Gastrocnemius medialis (tissue), 4 donors: ENCODE results near the gene SOCS7.

ENCODE experiments used
- POLR2A ChIP-seq, 2 donors: fragments of 450-650 bp; IDR thresholded peaks; one replicate each; pipeline ENCODE4 v1.6.1; 2017; ENCODE audit warnings: antibody characterized with exemption in 2 of 2, mild to moderate bottlenecking in 2 of 2, moderate library complexity in 2 of 2
- TF ChIP-seq, protein P1 (sequence below), 5 experiments: fragments of 450-650 bp in 3 of 5; fragments of 200-600 bp in 2 of 5; sonication (generic) in 2 of 5; IDR thresholded peaks in 4 of 5; conservative IDR thresholded peaks in 1 of 5; 1 replicate in 4 of 5; 2 replicates in 1 of 5; pipeline ENCODE4 v1.5.1; 2016 to 2019; ENCODE audit warnings: antibody characterized with exemption in 5 of 5, mild to moderate bottlenecking in 3 of 5, moderate library complexity in 3 of 5

DNA sequence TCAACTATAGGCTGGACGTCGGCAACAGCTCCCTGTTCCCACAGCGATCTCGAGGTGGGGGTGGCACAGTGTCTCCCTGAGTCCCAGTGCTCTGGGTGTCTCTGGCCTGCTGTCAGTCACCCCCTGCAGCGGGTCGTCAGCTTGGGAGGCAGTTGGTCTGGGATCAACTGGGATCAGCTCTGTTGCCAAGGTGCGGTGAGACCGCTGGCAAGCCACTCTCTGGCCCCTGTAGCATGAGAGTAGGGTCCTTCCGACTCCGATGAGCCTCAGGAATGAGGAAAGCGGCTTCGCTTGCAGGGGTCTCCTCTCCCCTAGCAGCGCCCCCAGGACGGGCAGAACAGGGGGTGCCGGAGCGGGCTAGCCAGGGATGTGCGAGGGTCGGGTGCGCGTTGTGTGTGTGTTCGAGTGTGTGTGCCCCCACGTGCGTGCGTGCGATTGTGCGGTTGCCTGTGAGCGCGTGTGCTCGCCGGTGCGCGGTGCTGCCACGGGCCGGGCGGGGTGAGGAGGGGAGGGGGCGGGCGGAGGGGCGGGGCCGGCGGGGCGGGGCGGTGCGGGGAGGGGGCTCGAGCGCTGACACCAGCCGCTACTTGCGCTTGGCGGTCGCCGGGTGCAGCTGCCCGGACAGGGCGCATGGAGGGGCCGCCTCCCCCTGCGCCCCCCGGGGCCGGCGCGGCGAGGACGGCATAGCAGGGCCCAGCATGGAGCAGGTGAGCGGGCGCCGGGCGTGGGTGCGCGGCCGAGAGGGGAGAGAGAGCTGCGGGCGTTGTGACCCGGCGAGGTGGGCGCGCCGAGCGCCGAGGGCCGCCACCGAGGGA lies 67.3 kb downstream of the SOCS7 start:
- TF ChIP-seq, protein P1, sequence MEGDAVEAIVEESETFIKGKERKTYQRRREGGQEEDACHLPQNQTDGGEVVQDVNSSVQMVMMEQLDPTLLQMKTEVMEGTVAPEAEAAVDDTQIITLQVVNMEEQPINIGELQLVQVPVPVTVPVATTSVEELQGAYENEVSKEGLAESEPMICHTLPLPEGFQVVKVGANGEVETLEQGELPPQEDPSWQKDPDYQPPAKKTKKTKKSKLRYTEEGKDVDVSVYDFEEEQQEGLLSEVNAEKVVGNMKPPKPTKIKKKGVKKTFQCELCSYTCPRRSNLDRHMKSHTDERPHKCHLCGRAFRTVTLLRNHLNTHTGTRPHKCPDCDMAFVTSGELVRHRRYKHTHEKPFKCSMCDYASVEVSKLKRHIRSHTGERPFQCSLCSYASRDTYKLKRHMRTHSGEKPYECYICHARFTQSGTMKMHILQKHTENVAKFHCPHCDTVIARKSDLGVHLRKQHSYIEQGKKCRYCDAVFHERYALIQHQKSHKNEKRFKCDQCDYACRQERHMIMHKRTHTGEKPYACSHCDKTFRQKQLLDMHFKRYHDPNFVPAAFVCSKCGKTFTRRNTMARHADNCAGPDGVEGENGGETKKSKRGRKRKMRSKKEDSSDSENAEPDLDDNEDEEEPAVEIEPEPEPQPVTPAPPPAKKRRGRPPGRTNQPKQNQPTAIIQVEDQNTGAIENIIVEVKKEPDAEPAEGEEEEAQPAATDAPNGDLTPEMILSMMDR (IDR thresholded peaks at IDR 0.05 in 4 of 5, conservative IDR thresholded peaks at IDR 0.05 in 1 of 5): no peak
- no peak for TF ChIP-seq POLR2A (IDR thresholded peaks at IDR 0.05)
